ENCODE measurements around the gene ABCB6.

- no peak for TF ChIP-seq CTCF (IDR thresholded peaks at IDR 0.05)
- TF ChIP-seq POLR2A (IDR thresholded peaks at IDR 0.05): no peak
- TF ChIP-seq EP300 (IDR thresholded peaks at IDR 0.05): no peak
Observed at GRCh38 chr2:219183151-219183772, 35.5 kb downstream of the ABCB6 start.

All from tibial nerve (tissue), 4 donors.